GM15510 (cell line): ENCODE data around the gene TIGD1.

Experiments
- POLR2A ChIP-seq: IDR thresholded peaks from 3 replicates; pipeline ENCODE4 v1.6.1; 2011; ENCODE audit warnings: borderline replicate concordance; ENCODE audit not compliant: insufficient read length; ENCODE audit errors: extremely low read depth

The TIGD1 gene

GRCh38 chr2:232576995-232577394 is 26.6 kb upstream of the TIGD1 start:
- TF ChIP-seq POLR2A = no peak

- TF ChIP-seq POLR2A = no peak
These were observed 25.0 kb upstream of the TIGD1 start for GRCh38 chr2:232575404-232575746.

- no peak for TF ChIP-seq POLR2A
These were observed 24.5 kb upstream of the TIGD1 start for GRCh38 chr2:232574674-232575403.

- TF ChIP-seq POLR2A = no peak
These were observed 23.5 kb upstream of the TIGD1 start for GRCh38 chr2:232573771-232574435.

- no peak for TF ChIP-seq POLR2A
These were observed 22.7 kb upstream of the TIGD1 start for GRCh38 chr2:232573042-232573441.

GRCh38 chr2:232571026-232571474 is 20.7 kb upstream of the TIGD1 start:
- TF ChIP-seq POLR2A = no peak

- TF ChIP-seq POLR2A = no peak
These were observed 19.2 kb upstream of the TIGD1 start for GRCh38 chr2:232569541-232569940.

GRCh38 chr2:232568161-232568560 is 17.8 kb upstream of the TIGD1 start:
- TF ChIP-seq POLR2A = no peak

- TF ChIP-seq POLR2A = no peak
These were observed 17.4 kb upstream of the TIGD1 start for GRCh38 chr2:232567721-232568120.

- TF ChIP-seq POLR2A = no peak
These were observed 13.2 kb upstream of the TIGD1 start for GRCh38 chr2:232563580-232563979.

- no peak for TF ChIP-seq POLR2A
These were observed 12.3 kb upstream of the TIGD1 start for GRCh38 chr2:232562515-232563151.

- no peak for TF ChIP-seq POLR2A
These were observed 6.1 kb upstream of the TIGD1 start for GRCh38 chr2:232556426-232556825.

GRCh38 chr2:232551776-232552175 is 1.4 kb upstream of the TIGD1 start:
- no peak for TF ChIP-seq POLR2A

- no peak for TF ChIP-seq POLR2A
These were observed 887 bp upstream of the TIGD1 start for GRCh38 chr2:232551250-232551638.

- TF ChIP-seq POLR2A = no peak
These were observed 553 bp downstream of the TIGD1 start for GRCh38 chr2:232549655-232550353.
